AML-193 (cell line): Measurements from ENCODE around the gene TRIO.

Source experiments
- DNase-seq, 2 experiments: peaks; one replicate each; lab custom pipeline; 2025; lab: John Stamatoyannopoulos, UW

TRIO gene

DNA sequence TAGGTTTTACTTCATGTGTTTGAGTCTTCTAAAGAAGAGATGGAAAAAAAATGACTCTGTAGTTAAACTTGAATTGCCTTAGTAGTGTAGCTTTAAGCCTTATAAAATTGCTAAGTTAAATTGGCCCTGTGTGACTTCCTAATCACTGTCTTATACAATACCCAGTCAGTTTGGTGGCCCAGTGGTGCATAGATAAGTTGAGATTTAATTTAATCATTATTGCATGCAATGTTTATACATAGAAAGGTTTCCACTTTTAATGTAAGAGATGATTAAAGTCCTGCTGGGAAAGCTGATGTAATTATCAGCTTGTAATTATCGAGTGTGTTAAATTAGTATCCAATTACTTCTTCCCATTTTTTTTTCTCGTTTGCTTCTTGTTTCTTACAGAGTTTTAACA is 187.1 kb downstream of the TRIO start:
- DNase-seq, result no peak

DNA sequence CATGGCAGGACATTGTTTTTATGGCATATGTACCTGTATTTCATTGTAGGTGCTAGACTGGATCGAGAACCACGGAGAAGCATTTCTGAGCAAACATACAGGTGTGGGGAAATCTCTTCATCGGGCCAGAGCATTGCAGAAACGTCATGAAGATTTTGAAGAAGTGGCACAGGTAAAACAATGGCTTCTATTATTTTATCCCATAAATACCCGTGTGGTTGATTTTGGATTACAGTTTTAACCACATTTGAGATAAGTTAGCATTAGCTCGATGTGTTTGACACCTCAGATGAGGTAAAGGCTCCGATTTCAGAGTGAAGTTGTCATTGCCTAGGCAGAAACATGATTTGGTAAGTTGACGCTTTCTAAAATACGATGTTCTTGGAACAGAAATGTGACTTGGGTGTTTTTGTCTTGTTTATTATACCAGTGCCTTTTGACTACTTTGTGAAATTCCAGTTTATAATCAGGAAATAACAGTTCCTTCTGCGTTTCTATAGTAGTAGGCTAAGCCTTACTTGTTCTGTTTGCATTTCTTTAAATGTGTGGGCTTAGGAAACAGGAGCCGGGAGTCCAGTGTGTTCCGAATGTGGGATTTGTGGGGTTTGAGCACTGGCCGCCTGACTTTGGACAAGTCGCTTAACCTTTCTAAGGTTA is 187.7 kb downstream of the TRIO start:
- no peak for DNase-seq

DNA sequence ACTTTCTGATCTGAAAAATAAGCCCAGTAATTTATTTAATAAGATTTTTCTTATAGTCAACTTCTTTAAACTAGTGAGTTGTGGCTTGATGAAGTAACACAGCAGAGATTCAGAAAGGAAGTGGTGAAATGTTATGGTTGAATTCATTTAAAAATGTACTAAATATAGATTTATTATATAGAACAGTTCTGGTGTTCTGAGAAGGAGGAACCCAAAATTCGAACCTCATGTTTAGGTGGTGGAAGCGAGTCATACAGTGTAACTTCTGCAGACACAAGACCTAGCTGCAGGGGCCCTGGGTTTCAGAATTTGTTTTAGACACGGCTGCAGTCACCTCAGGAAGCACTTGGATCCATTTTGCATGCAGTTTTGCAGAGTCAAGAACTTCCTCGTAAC is 188.2 kb downstream of the TRIO start:
- DNase-seq, result peak; percentile 17 to 44

DNA sequence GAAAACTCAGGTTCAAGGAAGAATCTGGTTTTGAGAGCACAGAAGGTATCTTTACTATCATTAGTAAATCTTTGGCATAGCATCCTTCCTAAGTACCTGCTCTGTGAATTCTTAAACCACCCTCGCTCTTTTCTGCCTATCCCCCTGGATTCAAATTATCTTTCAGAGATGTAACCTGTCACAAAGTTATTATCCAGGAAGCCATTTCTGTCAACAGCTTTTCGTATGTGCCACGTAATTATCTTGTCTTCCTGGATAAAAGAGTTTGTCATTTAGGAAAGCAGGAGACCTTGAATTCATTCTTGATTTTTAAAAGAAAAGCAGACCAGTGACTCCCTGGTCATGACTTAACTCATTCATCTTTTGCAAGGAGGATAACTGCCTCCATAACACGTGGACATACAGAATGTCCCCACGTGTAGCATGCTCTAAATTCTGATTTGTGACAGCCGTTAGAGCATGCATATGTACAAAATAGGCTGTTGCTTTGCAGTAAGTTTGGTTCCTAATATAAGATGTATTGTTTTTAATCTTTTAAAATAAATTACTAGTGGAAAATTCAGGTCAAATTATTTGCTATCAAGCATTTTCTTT is 189.0 kb downstream of the TRIO start:
- DNase-seq, result no peak

DNA sequence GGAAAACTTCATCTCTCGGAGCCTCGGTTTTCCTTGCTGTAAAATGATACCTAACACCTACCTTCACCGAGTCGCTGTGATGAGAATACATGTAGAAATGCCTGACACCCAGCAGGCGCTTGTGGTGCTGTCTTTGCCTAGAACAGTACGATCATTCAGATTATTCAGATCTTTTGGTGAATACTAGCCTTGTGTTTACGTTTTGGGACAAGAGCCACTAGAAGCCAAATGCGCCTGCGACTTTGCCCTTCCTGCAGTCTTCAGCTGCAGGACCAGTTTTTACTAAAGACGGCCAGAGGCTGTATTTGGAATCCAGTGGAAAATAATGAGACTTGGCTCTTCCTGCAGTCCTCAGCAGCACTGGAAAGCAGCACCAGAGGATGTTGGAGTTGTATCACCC is 189.6 kb downstream of the TRIO start:
- DNase-seq, result no peak

DNA sequence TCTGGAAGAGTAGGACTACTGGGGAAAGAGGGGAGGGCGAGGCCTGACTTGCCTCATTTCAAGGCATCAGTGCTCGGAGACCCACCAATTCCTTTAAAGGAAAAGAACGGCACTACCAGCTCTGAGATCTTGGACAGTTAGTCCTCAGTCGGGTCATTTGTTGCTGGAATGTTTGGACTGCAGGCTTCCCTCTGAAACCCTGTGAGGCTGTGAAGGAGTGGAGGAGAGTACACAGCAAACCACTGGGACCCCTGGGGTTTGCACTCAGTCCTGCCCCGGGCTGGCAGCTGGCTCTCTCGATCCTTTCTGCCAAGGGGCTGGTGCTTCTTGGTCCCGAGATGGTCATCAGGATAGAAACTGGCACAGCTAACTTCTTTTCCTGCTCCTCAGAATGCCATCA is 194.5 kb downstream of the TRIO start:
- no peak for DNase-seq

DNA sequence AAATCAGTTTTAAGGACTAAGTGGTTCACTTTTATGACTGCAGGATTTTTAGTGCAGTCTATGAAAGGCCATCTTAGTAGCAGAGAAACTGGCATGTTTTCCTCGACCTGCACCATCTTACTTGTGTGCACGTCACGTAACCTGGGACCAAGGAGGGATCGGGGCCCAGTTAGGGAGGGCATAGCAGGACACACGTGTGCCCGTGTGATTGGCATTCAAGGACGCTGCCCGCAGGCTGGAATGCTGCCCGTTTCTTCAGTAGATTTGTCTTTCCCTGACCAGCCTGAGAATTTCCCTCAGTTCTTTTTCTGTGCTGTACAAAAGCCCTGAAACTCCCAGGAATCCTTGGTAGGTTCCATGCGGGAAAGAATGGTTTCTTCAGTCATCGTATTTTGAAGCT is 196.3 kb downstream of the TRIO start:
- no peak for DNase-seq

DNA sequence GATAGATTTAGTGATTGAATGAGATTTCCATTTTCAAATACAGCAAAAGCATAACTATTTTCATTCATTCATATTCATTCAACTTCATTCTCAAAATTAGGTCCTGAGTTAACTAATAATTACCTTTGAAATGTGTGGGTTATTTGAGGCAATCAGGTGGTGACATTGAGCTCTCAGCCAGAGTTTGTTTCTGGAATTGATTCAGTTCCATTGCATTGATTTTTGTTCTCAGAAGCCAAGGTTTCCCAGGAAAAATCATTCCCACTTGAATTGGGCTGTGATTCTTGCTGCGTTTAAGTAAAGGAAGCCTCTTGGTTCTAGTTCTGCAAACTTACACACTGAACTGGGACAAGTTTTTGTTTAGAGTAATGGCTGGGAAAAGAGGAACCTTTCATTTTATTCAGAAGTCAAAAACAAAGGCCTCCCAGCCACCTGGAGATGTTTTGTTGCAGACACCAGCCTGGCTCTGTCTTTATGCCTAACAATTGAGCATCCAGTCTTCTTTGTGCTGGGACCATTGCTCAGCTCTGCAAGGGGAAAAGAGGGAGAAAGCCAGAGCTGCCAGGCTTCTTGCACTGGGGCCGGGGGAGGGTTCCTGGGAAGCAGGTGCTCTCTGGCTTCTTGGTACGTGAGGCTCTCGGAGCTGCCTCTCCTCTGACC is 198.6 kb downstream of the TRIO start:
- DNase-seq, result no peak

DNA sequence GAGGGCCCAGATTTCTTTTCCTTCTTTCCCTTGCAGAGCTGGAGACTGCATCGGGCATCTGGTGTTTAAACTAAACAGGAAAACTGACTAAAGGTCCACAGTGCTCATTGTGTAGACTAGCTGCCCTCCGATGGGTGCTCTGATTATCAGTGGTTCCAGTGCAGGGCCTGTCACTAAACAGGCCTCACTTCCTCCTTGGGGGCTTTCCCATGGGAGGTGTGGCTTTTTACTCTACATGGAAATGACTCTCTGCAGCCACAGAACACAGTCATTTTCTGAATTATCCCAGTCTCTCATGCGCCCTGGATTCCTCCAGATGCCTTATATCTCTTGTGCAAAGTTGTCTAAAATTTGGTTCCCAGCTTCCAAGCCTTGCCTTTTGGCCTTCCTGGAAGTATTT is 199.2 kb downstream of the TRIO start:
- no peak for DNase-seq

DNA sequence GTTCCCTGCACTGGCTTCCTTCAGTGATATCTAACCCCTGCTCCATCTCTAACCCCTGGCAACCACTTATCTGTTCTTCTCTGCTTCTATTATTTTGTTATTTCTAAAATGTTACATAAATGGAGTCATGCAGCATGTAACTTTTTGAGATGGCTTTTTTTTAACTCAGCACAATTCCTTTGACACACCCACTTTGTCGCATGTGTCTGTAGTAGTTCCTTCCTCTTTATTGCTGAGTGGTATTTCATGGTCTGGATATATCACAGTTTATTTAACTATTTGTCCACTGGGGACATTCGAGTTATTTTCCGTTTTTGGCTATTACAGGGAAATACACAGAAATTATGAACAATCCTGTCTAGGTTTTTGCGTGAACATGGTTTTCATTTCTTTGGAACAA is 200.2 kb downstream of the TRIO start:
- DNase-seq, result no peak

DNA sequence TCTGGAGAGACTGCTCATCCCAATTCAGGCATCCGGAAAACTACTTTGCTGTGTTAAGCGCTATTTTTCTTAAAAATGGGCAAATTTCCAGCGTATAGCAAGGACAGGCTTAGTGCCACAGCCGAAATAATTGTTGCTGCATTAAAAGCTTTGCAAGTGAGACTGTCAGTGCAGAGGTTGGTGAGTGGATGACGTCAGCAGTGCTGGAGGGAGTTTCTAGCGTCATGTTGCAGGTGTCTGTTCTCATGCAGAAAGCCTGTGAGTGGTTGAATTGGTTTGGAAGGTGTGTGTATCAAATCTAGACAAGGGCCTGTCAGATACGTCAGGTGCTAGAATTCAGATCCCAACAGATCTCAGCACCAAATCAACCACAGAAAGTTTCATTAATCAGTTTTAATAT is 204.4 kb downstream of the TRIO start:
- DNase-seq, result no peak

DNA sequence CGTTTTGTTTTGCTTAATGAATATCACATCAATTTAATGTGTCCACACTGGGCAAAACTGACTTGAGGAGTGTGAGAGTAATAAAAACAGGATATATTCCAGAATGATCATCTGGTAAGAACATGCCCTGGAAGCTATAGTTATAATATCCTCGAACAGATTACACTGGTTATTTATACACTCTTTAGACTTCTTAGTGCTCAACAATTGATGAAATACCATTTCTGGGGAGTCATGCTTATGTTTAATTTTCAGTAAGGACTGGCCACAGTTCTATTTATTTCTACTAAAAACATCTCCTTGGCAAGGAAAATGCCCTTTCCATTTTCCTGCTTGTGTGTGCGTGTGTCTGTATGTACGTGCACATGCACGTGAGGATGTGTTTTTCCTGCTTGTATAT is 205.0 kb downstream of the TRIO start:
- no peak for DNase-seq

DNA sequence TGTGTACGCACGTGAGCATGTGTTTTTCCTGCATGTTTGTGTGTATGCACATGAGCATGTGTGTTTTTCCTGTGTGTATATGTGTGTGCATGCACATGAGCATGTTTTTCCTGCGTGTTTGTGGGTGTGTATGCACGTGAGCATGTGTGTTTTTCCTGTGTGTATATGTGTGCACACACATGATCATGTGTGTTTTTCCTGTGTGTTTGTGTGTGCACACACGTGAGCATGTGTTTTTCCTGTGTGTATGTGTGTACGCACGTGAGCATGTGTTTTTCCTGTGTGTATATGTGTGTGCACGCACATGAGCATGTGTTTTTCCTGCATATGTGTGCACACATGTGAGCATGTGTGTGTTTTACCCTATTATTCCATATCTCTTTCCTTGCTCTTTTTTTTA is 205.9 kb downstream of the TRIO start:
- no peak for DNase-seq

DNA sequence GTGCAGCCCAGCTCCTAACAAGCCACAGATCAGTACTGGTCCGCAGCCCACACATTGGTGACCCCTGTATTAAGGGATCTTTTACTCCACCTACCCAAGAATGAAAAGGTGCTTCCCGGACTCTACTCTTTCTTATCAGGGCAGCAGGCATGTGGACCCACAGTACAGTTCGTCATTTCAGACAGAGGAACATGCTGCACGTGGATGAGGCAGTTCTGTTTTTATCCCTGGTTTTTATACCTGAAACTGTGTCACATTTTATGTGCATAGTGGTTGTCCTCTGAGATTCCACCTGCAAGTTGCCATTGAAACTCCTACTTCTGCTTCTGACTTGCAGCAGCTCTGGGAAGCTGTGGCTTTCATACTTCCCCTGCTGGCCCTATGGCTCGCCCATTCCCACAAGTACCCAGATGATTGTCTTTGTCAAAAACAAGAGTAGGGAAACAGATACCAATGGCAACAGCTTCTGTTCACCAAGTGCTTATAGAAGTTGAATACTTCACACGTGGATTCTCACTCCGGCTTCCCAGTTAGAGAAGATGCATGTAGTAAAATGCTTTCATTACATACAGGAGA is 208.0 kb downstream of the TRIO start:
- no peak for DNase-seq

DNA sequence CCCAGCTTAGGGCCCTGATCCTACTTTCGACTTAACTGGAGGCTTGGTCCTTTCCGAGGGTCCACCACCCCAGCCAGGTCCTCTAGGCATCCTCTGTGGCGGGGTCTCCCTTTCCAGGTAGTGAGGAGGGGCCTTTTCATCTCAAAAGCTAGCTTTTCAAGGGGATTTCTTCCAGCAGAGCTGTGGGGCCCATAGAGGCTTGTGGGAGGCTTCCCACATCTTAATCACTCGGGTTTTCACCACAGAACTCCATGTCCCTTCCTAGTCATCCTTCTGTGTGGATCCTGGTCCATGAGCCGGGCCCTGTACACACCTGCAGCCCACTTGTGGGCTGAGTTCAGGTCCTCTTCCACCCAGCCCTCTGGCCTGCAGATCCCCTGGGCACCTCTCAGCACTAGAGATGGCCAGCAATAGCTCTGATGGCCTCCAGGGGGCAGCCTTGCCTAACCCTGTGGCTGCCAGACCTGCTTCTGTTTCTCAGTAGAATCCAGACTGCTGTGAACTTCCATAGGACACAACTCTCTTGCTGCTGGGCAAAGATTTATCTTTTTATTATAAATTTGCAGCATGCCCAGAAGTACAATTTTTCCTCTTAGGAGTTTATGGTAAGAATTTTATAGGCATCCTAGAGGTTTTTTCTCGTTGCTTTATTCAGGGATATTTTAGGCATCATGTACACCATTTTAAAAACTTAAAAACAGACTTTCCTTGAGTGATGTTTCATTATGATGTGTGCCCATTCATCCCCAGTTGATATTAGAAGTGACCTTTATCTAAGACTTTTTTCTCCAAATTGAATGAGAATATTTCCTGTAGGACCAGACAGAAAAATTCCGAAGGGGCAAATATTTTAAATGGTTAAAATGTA is 208.9 kb downstream of the TRIO start:
- peak; percentile 39 to 42 for DNase-seq

DNA sequence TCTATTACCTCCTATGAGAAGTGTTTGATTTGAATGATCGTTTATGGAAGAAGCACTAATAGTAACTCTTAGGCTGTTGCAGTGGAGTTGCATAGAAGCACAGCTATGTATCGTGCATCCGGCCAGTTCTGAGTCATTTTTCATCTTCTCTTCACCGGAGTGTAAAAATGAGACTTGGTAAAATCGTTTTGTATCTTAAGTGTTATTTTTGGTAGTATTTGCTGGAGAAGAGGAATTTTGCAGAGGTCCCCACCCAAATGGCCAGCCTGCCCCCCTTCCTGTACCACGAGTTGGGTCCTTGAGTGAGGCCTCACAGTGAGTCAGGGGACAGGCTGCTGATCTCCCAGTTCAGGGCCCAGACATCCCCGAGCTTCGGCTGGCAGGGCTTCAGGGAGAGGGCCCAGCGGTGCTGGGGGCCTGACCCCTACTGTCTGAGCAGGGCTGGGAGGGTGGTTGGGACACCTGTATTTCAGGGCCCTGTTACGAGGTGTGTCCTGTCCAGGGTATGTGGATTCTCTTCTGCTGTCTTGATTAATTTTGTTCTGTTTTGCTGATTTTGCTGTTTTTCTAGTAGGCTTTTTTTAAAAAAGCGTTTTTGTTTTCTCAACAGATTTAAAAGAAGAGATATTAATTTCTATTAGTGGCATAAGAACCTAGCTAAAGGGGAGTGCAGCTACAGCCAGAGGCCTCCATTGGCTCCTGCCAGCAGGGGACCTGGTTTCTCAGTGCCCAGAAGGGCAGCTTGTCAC is 210.8 kb downstream of the TRIO start:
- DNase-seq, result no peak

DNA sequence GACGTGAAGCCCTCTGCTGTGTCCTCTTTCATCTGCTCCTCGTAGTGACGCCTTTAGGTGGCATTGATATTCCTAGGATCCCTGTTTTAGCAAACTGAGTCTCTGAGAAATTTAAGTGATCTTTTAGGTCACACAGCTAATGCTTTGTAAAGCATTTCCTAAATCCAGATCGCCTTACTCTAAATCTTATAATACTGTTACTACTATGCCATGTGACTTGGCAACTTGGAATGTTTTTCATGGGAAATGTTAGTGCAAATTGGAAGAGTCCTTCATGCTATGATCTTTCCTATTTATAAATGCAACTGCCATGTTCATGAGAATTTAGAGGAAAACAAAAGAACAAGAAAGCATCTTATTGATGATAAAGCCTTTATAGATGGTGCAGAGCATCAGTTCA is 212.2 kb downstream of the TRIO start:
- no peak for DNase-seq

DNA sequence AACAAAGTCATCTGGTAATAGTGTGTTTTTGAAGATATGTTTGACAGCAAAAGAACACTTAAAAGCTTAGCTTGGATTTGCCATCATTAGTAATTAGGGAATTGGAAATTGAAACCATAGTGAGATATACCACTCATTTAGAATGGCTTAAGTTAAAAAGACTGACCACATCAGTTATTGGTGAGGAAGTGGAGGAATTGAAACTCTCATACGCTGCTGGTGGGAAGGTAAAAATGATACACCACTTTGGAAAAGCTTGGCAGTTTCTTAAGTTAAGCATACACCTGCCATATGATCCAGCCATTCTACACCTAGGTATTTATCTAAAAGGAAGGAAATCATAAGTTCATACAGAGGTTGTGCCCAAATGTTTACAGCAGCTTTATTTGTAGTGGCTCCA is 213.2 kb downstream of the TRIO start:
- DNase-seq, result no peak

DNA sequence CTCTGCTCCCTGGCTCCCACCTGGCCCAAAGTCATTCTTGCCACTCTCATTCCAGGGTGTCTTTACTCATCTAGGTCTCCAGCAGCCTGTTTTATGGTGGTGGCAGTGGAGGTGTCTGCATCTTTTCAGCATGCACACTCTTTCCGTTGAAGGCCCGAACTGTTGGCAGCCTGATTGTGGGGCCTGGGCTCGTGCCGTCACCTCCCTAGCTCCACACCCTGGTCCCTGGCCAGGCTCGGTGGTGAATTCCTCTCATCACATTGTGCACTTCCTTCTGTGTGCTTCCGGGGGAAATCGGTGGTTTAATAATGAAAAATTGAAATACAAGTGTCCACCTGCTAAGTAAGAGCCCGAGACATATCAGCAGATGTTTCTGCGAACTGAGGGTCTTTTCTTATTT is 214.3 kb downstream of the TRIO start:
- no peak for DNase-seq

DNA sequence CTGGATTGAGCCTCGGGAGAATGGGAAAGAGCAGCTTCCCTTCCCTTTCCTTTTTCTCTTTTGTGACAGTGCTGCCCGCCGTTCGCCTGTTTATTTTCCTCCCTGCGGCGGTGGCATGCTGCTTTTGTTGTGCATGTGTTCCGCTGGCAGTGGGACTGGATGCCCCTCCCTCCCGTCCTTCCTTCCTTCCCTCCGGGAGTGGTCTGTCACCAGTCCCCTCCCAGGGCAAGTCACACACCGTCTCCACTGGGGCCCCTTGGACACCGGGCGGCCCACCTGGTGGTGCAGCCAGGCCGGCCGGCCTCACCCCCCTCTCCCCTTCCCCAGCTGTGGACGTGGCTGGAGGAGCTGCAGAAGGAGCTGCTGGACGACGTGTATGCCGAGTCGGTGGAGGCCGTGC is 214.7 kb downstream of the TRIO start:
- no peak for DNase-seq

DNA sequence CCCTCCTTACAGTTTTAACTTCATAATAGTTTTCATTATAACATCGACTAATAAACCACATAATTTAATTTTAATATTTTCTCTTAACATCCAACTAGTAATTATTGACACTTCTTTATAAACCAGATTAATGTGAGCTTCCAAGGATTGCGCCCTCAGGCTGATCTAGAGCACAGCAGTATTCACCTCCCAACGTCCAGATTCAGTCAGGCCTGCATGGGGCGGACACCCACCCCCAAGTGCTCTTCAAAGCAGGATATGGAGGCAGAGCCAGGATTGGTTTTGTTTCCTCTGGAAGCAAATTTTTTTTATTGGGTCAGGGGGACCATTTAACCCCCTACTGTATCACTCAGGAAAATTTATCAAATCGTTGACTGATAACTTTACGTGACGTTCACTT is 215.4 kb downstream of the TRIO start:
- no peak for DNase-seq
